Stimulated activated CD8-positive, alpha-beta memory T cell treated with anti-CD3 and anti-CD28 coated beads, Interleukin-7, amount 100 ng/mL, for 24 hours (primary cell): Measurements from ENCODE around the gene GNG8.

Experiments
- DNase-seq: peaks from one replicate; pipeline ENCODE4 v3.0.0-alpha.2; 2020; ENCODE audit warnings: low read depth

Gene GNG8

DNA sequence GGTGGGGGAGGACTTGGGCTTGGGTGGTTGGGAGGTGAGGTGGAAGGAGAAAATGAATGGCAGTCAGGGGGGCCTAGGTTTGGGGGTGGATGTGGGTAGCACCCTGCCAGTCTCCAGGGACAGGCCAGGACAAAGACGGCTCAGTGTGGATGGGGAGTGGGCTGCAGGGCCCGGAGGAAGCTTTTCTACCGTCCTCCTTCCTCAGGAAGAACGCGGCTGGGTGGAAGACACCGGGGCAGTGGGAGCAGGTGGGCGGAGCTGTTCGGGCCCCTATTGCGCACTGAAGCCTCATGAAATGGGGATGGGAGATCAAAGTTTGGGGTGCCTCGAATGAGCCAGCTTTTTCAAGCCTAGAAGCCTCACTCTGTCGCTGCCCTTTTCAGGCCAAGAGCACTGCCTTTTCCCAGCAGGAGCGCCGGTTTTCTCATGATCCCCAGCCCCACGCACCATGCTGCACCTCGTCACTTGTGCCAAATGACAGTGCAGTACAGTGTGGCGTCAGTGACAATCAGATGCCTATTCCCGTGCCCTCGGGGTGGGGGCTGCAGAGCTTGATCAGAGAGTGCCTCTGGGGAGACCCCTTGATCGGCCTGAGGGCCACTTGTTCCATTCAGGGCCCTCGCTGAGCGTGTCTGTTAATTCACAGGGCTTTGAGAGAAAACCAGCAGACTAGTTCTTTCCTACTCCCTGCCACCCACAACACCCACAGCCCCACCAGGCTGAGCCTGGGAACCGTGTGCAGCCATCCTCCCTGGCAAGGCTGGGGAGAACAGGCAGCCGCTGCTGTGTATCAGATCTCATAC, 33.4 kb downstream of the GNG8 start:
- DNase-seq: no peak

GRCh38 chr19:46601318-46602224, 34.4 kb downstream of the GNG8 start, which contains the start of gene CALM3:
Gene CALM3, plus strand, starts transcription at chr19:46601330. Its CDS starts 105 bp downstream, at chr19:46601435.
- DNase-seq: no peak

DNA sequence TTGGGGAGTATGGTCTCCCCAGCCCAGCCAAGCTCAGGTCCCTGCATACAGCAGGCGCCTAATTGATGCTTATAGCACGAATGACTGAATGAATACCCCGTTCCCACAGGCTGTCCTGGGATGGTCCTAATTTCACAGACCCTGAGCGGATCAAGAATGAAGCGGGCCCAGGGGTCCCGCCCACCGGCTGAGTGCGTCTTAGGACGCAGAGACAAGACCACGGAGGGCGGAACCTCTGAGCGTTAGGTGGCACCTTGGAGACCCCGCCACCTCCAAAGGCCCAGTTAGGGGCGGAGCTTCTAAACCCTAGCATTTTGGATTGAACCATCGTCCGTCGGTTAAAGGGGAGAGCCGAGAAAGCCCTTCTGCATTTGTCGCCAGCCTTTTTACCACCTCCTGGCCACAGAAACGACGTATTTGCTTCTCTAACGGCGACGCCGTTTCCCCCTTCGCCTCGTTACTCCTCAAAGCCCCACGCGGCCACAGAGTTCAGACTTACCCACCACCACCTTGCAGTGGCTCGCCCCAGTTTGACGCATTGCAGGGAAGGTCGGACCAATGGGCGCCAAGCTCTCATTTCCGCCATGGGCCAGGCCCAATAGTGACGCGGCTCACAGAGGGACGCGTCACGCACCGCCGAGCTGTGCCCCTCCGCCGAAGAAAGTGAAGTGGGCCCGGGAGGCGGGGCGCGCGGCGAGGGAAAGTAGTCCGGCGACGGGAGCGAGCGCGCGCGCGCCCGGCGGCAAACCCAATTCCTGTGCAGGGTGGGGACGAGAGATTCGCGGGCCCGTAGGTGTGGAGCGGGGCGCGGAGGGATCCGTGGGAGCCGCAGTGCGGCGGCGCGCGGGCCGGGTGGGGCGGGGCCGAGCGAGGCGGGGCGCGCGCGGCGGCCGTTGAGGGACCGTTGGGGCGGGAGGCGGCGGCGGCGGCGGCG, 35.4 kb downstream of the GNG8 start:
- DNase-seq: peak; percentile 95

DNA sequence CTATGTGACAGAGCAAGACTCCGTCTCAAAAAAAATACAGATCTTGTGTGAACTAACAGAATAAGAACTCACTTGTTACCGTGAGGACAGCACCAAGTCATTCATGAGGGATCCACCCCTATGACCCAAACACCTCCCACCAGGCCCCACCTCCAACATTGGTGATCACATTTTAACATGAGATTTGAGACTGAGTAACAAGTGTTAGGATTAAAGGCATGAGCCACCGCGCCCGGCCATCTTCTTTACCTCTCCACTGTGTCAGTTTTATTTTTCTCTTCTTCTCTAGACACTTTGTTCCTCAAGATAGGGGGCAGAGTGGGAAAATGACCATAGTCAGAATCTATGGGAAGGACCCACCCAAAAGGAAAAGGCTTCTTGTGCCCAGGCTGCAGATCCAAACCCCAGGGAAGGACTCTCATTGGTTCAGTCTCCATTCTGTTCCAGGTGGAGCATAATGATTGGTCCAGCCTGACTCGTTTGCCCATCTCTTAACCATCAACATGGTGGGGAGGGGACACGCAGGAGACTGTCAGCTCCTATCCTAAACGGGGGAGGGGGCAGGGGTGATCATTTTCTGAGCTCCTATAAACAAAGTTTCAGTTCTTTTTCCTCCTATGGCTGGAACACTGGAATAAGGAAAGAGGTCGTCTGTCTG, 36.2 kb downstream of the GNG8 start:
- DNase-seq: no peak

DNA sequence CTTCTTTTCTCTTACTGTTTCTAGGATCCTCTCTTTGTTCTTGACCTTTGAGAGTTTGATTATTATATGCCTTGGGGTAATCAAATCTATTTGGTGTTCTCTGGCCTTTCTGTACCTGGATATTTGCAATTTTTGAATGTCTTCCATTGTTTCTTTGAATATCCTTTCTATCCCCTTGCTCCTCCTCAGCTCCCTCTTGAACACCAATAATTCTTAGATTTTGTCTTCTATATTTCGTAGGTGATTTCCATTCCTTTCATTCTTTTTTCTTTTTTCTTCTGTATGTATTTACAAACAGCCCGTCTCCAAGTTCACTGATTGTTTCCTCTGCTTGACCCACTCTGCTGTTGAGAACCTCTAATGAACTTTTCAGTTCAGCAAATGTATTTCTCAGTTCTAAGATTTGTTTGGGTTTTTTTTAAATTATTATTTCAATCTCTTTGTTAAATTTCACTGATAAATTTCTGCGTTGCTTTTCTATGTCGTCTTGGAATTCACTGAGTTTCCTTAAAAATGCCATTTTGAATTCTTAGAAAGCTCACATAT, 37.6 kb downstream of the GNG8 start:
- no peak for DNase-seq

GRCh38 chr19:46596008-46596407, 40.0 kb downstream of the GNG8 start:
- DNase-seq: no peak

DNA sequence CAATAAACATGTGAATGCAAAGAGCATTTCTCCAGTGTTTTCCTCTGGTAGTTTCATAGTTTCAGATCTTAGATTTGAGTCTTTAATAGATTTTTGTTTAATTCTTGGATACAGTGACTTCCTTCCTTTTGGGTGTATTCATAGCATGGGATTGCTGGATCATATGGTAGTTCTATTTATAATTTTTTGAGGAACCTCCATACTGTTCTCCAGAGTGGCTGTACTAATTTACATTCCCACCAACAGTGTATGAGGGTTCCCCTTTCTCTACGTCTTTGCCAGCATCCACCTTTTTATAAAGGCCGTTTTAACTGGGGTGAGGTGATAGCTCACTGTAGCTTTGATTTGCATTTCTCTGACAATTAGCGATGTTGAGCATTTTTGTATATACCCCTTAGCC, 44.1 kb downstream of the GNG8 start:
- DNase-seq: no peak

DNA sequence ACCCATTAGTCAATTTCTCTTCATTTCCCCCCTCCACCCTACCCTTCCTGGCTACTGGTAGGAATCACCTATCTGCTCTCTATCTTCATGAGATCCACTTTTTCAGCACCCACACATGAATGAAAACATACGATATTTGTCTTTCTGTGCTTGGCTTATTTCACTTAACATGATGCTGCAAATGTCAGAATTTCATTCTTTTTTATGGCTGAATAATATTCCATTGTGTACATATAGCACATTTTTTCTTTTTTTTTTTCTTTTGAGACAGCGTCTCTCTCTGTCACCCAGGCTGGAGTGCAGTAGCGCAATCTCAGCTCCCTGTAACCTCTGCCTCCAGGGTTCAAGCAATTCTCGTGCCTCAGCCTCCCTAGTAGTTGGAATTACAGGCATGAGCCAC, 44.7 kb downstream of the GNG8 start:
- no peak for DNase-seq

DNA sequence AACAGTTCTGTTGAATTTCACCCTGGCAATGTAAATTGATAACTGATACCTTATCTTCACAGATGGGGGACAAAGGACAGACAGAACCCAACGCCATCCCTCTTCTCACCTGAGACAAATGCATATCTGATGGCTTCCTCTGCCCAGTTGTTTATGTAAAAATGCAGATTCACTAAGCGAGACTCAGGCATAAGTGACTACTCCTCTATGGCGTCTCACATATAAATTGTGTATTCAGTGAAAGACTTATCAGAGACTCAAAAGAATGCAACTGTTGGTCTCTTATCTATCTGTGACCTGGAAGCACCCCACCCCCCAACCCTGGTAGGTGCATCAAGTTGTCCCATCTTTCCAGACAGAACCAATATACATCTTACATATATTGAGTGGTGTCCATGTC, 48.1 kb downstream of the GNG8 start:
- DNase-seq: no peak

DNA sequence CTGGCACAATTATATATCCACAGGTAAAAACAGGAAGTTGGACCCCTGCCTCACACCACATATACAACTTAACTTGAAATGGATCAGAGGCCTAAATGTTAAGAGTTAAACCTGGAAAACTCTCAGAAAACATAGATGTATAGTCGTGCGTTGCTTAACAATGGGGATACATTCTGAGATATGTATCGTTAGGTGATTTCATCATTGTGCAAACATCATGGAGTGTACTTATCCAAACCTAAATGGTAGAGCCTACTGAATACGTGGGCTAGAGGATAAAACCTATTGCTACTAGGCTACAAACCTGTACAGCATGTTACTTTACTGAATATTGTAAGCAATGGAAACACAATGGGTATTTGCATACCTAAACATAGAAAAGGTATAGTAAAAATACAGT, 49.7 kb downstream of the GNG8 start:
- DNase-seq: no peak

DNA sequence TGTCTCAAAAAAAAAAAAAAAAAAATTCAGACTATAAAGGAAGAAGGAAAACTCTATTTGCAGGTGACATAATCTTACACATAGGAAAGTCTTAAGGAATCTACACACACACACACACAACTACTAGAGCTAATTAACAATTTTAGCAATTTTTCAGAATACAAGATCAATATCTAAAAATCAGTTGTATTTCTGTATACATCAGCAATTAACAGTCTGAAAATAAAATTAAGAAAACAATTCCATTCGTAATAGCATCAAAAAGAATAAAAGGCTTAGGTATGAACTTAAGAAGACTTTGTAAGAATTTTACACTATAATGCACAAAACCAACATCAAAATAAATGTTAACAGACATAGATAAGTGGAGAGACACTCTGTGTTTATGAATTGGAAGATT, 50.5 kb downstream of the GNG8 start:
- DNase-seq: no peak
